ENCODE measurements around the gene IL1RAPL2.

DNA sequence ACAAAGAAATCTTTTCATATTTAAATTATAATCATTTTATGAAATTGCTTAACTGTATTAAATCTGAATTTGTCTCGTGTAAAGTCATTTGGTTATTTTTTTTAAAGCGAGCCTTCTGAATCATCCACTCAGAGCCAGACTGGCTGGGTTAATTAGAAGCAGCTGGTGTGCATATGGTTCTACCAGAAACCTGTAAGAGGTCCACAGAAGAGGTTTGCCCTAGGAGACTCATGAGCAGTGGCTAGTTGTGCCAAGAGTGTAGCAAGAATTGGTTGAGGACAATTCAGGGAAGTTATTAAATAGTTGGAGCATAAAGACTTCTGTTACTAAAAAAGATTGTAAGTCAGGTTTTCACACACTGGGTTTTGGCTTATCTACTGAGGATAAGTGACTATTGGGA, 267.4 kb downstream of the IL1RAPL2 start:
- TF ChIP-seq ZNF211 (tag by site-specific recombination; IDR thresholded peaks at IDR 0.05; ENCODE audit: low read depth), result no peak
- TF ChIP-seq, protein P1, sequence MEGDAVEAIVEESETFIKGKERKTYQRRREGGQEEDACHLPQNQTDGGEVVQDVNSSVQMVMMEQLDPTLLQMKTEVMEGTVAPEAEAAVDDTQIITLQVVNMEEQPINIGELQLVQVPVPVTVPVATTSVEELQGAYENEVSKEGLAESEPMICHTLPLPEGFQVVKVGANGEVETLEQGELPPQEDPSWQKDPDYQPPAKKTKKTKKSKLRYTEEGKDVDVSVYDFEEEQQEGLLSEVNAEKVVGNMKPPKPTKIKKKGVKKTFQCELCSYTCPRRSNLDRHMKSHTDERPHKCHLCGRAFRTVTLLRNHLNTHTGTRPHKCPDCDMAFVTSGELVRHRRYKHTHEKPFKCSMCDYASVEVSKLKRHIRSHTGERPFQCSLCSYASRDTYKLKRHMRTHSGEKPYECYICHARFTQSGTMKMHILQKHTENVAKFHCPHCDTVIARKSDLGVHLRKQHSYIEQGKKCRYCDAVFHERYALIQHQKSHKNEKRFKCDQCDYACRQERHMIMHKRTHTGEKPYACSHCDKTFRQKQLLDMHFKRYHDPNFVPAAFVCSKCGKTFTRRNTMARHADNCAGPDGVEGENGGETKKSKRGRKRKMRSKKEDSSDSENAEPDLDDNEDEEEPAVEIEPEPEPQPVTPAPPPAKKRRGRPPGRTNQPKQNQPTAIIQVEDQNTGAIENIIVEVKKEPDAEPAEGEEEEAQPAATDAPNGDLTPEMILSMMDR (tag by site-specific recombination; IDR thresholded peaks at IDR 0.05), result no peak

Data from HEK293 (cell line).